Effector CD8-positive, alpha-beta T cell (primary cell): ENCODE results near the gene RHBDL1.
"Not testable (repeated sequence)": the region's sequence is repeated elsewhere in the genome, so short reads cannot be mapped to it uniquely, and the experiment has no call there.

Experiments used
- DNase-seq: peaks from one replicate; lab custom pipeline; 2025; lab: John Stamatoyannopoulos, UW

Gene RHBDL1

GRCh38 chr16:684961-685696 is 9.7 kb downstream of the RHBDL1 start:
- no peak for DNase-seq

GRCh38 chr16:685967-686366 is 10.5 kb downstream of the RHBDL1 start:
- DNase-seq, result no peak

- no peak for DNase-seq
Measured at GRCh38 chr16:686459-687260, 11.2 kb downstream of the RHBDL1 start.

- DNase-seq, result no peak
Measured at GRCh38 chr16:687499-687898, 12.0 kb downstream of the RHBDL1 start.

GRCh38 chr16:689175-689897 is 13.9 kb downstream of the RHBDL1 start:
- no peak for DNase-seq

- DNase-seq, result not testable (repeated sequence)
Measured at GRCh38 chr16:691242-691641, 15.8 kb downstream of the RHBDL1 start.

GRCh38 chr16:692356-693108 is 17.1 kb downstream of the RHBDL1 start:
- no peak for DNase-seq

- no peak for DNase-seq
Measured at GRCh38 chr16:693364-693763, 17.9 kb downstream of the RHBDL1 start.

GRCh38 chr16:693766-694165 is 18.3 kb downstream of the RHBDL1 start:
- DNase-seq, result peak; percentile 30

GRCh38 chr16:694187-694862 is 18.9 kb downstream of the RHBDL1 start:
- no peak for DNase-seq

GRCh38 chr16:694863-695354 is 19.4 kb downstream of the RHBDL1 start:
- DNase-seq, result no peak

GRCh38 chr16:695355-696089 is 20.1 kb downstream of the RHBDL1 start:
- peak; percentile 39 for DNase-seq

- no peak for DNase-seq
Measured at GRCh38 chr16:698911-699671, 23.6 kb downstream of the RHBDL1 start.

GRCh38 chr16:700684-701584 is 25.5 kb downstream of the RHBDL1 start:
- DNase-seq, result peak; percentile 18

GRCh38 chr16:702341-702740 is 26.9 kb downstream of the RHBDL1 start:
- DNase-seq, result no peak

- no peak for DNase-seq
Measured at GRCh38 chr16:703406-703805, 27.9 kb downstream of the RHBDL1 start.

- DNase-seq, result no peak
Measured at GRCh38 chr16:704047-704446, 28.6 kb downstream of the RHBDL1 start.

- no peak for DNase-seq
Measured at GRCh38 chr16:704552-705380, 29.3 kb downstream of the RHBDL1 start.
